K562 treated with DMSO at 1 percent for 24 hours (cell line): ENCODE measurements around the gene CA7. TPM values are rescaled to one million over a fixed set of nuclear protein-coding genes. Genes with fewer than 3 reads are reported as not detected.

Experiments used
- total RNA-seq: library from RNA; unstranded; fragments of 300-600 nt; gene quantifications from 2 replicates; pipeline ENCODE4 v1.2.3, GENCODE V29; 2022; ENCODE audit warnings: low read depth; ENCODE audit not compliant: insufficient read depth

CA7 gene
- total RNA-seq = not detected in 2 replicates

DNA sequence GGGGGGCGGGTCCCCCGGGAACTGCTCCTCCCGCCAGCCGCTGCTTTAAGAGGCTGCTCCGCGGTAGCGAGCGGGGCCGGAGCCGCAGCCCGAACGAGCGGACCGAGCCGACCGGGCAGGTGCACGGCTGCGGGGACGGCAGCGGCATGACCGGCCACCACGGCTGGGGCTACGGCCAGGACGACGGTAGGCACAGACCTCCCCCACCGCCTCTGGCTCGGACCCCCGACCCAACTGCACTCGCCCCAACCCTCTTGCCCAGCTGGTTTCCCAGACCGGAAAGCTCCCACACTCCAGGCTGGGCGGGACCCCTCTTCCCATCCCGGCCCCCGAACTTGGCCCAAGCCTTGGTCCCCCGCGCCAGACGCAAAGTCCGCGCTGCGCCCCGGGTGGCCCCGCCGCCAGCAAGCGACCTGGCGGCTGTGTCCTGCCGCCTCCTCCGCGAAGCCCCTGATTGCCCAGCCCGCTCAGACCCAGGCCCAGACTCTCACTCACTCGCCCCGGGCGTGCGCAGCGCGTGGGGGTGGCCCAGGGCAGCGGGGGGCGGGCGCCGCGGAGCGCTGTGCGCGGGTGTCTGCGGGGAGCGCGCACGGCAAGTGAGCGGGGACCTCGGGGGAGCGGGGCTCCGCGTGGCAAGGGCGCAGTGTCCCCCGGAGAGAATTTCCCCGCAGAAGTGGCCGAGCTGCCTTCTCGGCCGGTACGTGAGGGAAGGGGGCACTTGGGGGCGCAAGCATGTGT is at the start of gene CA7:
CA7 (plus strand) TSS at position 73 of the 738 bp plus-strand sequence; CDS start at position 147, 74 bp downstream.

DNA sequence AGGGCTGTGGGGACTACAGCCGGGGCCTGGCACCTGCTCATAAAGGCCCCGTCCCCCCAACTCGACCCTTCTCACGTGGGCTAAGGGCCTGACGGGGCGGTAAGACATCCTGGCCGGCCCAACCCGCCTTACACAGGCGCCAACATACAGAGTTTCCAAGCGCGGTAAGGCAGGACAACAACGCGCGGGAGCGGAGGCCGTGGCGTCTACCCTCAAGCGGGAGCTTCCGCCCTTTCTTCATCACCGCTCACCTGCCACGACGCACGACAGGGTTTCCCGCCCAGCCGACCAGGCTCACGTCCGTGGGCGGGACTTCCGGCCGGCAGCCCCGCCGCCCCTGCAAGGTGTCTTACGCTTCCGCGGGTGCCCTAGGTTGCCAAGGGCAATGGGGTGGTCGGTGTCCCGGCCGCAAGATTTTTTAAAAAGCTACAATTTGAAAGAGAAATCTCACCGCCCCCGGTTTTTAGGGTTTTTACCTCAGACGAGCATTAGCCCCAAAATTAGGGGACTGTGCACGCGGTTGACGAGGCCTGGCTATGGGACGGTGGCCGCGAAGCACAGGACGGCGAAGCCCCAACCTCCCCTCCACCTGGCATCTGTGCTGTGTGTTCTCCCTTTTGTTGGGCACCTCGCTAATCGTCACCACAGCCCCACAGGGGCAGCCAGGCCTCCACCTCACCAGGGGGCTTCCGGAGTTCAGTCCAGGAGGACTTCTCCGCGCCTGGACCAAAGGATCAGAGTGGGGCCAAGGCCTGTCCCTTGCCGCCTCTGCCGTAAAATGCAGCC is 42.7 kb upstream of the CA7 start, which contains the start of gene TERB1:
TERB1 (minus strand) TSS at position 265 of the 786 bp plus-strand sequence. CDS start 4,786 bp downstream, outside the sequence.

DNA sequence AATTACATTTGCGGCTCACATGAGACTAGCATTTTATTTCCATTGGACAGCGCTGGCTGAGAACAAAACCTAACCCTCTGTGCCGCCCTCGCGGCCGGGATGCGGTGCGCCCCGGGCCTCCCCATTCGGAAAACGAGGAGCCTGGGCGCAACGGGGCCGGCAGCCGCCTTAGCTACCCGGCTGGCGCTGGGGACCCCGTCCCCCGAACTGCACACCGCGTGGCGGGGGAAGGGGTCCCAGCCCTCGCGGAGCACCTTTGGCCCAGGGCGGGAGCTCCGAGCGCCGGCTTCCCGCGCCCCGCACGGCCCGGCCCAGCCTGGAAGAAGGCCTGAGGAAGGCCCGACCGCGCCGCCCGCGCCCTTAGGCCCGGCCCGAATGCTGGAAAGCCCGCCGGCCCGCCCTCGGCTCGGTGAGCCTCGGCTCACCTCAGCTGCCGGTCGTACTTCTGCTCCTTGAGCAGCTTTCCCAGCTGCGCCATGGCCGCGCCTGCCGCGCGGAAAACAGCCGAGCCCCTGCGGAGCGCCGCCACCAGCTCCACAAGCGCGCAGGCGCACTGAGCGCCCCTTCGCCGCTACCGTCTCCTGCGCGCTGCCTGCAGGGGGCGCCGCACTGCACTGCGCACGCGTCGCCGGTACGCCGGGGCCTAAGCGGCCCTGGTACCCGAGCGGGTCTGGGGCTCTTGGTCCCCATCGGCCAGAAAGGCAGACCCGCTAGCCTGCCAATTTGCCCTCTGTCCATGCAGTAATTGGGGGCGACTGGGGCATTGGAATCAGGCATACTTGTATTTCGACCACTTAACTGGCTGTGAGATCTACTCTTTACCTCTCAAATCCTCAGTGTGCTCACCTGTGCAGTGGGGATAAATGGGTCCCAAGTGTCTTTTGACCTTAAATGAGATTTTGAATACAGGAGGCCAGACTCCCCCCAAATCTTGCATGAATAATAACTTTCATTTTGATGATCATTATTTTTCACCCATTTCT is 13.5 kb upstream of the CA7 start, which contains the start of gene NAE1:
NAE1 (minus strand) TSS at position 555 of the 983 bp plus-strand sequence; CDS start at position 478, 77 bp downstream.

DNA sequence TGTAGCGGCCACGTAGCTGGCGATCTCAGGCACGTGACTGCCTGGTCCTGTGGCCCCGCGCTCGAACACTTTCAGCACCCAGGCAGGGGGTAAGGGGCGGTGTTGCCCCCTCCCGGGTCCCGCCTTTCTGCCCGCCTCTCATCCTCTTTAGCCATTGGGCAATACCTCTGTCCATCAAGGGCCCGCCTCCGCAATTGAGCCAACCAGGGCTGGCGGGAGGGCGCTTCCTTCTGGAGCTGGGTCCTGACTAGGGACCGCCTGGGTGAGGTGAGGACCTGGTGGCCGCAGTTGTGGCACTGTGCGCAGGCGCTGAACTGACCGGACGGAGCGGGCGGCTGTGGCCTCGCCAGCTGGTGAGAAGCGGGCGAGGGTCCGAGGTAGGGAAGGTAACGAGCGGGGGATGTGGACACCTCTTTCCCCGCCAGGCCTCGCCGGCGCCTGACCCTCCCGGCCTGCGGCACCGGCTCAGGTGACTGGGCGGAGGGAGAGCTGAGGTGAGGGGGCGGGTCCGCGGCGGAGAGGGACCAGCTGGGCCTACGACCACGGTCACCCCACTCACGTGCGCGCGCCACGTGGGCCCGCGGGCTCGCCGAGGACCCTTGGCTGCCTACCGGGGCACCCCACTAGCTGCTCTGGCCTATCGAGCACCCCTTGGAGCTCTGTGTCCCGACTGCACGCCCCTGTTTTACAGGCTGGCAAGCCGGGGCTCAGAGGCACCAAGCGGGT is 36.2 kb downstream of the CA7 start, which contains the start of gene PDP2:
PDP2 (plus strand) TSS at position 228 of the 726 bp plus-strand sequence. CDS start 3,770 bp downstream, outside the sequence.

Other genes starting within 250 kb of the CA7 start
- 82.9 and 86.4 TPM in 2 replicates for gene CMTM3, start 239.7 kb upstream of the CA7 start, total RNA-seq
- 17.1 and 19.1 TPM in 2 replicates for gene CMTM4, start 147.7 kb upstream of the CA7 start, total RNA-seq
- gene DYNC1LI2, start 92.8 kb upstream of the CA7 start, total RNA-seq = 21.9 and 24.1 TPM in 2 replicates
- gene TERB1, start 42.8 kb upstream of the CA7 start, total RNA-seq = not detected in 2 replicates
- gene NAE1, start 13.4 kb upstream of the CA7 start, total RNA-seq = 53.3 and 63.5 TPM in 2 replicates
- gene PDP2, start 36.1 kb downstream of the CA7 start, total RNA-seq = 6.1 and 7.6 TPM in 2 replicates
- gene CDH16, start 74.5 kb downstream of the CA7 start, total RNA-seq = not detected in 2 replicates
- 8.4 and 10.3 TPM in 2 replicates for gene RRAD, start 81.1 kb downstream of the CA7 start, total RNA-seq
- 267 and 312 TPM in 2 replicates for gene CIAO2B, start 90.0 kb downstream of the CA7 start, total RNA-seq
- gene CES2, start 91.1 kb downstream of the CA7 start, total RNA-seq = 28.3 and 28.7 TPM in 2 replicates
- gene CES3, start 116.9 kb downstream of the CA7 start, total RNA-seq = 1.00 and 1.3 TPM in 2 replicates
- not detected in 2 replicates for gene CES4A, start 144.2 kb downstream of the CA7 start, total RNA-seq
- 74.8 and 77.4 TPM in 2 replicates for gene CBFB, start 184.7 kb downstream of the CA7 start, total RNA-seq